Measurements from ENCODE around the gene NTMT1.

GRCh38 chr9:129647635-129648034, 21.7 kb downstream of the NTMT1 start:
- TF ChIP-seq CTCF (IDR thresholded peaks at IDR 0.05) (no peak), POLR2A (IDR thresholded peaks at IDR 0.05) (no peak)
